Neuronal stem cell (in vitro differentiated cells): ENCODE data around the gene TRAPPC5.

Experiments
- DNase-seq: peaks from one replicate; pipeline ENCODE4 v3.0.0-alpha.2; 2013; ENCODE audit warnings: low spot score
- H2AFZ ChIP-seq: one replicate; pipeline ENCODE4 v1.6.1; 2013; ENCODE audit warnings: mild to moderate bottlenecking, low read length, inconsistent platforms
- H2AK5ac ChIP-seq: 2 replicates; pipeline ENCODE4 v1.6.1; 2013; ENCODE audit warnings: low read depth, mild to moderate bottlenecking, inconsistent platforms, low read length, moderate library complexity, mixed read lengths
- H2BK120ac ChIP-seq: 2 replicates; pipeline ENCODE4 v1.6.1; 2013; ENCODE audit warnings: low read depth, mild to moderate bottlenecking, inconsistent platforms, low read length, moderate library complexity, mixed read lengths
- H2BK12ac ChIP-seq: one replicate; pipeline ENCODE4 v1.6.1; 2013; ENCODE audit warnings: low read length, inconsistent platforms
- H2BK15ac ChIP-seq: 2 replicates; pipeline ENCODE4 v1.6.1; 2013; ENCODE audit warnings: mild to moderate bottlenecking, low read length, inconsistent platforms, mixed read lengths
- H2BK5ac ChIP-seq: one replicate; pipeline ENCODE4 v1.6.1; 2013; ENCODE audit warnings: inconsistent platforms, mild to moderate bottlenecking, low read length, moderate library complexity
- H3K14ac ChIP-seq: one replicate; pipeline ENCODE4 v1.6.1; 2013; ENCODE audit warnings: low read length, inconsistent platforms
- H3K18ac ChIP-seq: 2 replicates; pipeline ENCODE4 v1.6.1; 2013; ENCODE audit warnings: low read length, inconsistent platforms
- H3K23ac ChIP-seq: 2 replicates; pipeline ENCODE4 v1.6.1; 2013; ENCODE audit warnings: low read depth, mild to moderate bottlenecking, mixed read lengths, low read length, inconsistent platforms; ENCODE audit not compliant: poor library complexity
- H3K27ac ChIP-seq: replicated peaks from 3 replicates; pipeline ENCODE4 v1.5.1; 2013; ENCODE audit warnings: low read length, inconsistent platforms
- H3K27me3 ChIP-seq, 3 experiments: 2 replicates each; pipeline ENCODE4 v1.6.1; 2013; ENCODE audit warnings: low read length in 3 of 3, mild to moderate bottlenecking in 2 of 3, inconsistent platforms in 1 of 3, low read depth in 1 of 3, mixed read lengths in 1 of 3, moderate library complexity in 1 of 3; ENCODE audit not compliant: control insufficient read depth in 3 of 3, insufficient read depth in 3 of 3
- H3K36me3 ChIP-seq, 2 donors: replicated peaks in 1 of 2; 2 replicates each; pipeline ENCODE4 v1.6.1; 2013; ENCODE audit warnings: low read length in 2 of 2; ENCODE audit not compliant: control insufficient read depth in 2 of 2, insufficient read depth in 2 of 2
- H3K4ac ChIP-seq: 2 replicates; pipeline ENCODE4 v1.6.1; 2013; ENCODE audit warnings: inconsistent platforms, mild to moderate bottlenecking, low read length, moderate library complexity
- H3K4me1 ChIP-seq, 2 donors: 1 replicate in 1 of 2; 2 replicates in 1 of 2; pipeline ENCODE4 v1.6.1; 2013; ENCODE audit warnings: low read length in 2 of 2, low read depth in 1 of 2; ENCODE audit not compliant: control insufficient read depth in 2 of 2, insufficient read depth in 1 of 2
- H3K4me2 ChIP-seq: one replicate; pipeline ENCODE4 v1.6.1; 2013; ENCODE audit warnings: mild to moderate bottlenecking, low read length, inconsistent platforms; ENCODE audit not compliant: insufficient read depth, poor library complexity, severe bottlenecking
- H3K4me3 ChIP-seq, 2 donors: 2 replicates each; pipeline ENCODE4 v1.5.1; 2013; ENCODE audit warnings: low read length in 2 of 2, mild to moderate bottlenecking in 2 of 2, inconsistent platforms in 1 of 2, moderate library complexity in 1 of 2
- H3K79me1 ChIP-seq: one replicate; pipeline ENCODE4 v1.6.1; 2013; ENCODE audit warnings: low read depth, mild to moderate bottlenecking, inconsistent platforms, low read length, moderate library complexity
- H3K9ac ChIP-seq: one replicate; pipeline ENCODE4 v1.6.1; 2013; ENCODE audit warnings: mild to moderate bottlenecking, low read depth, low read length, inconsistent platforms; ENCODE audit not compliant: poor library complexity
- H3K9me3 ChIP-seq, 2 donors: replicated peaks in 1 of 2; 2 replicates each; pipeline versions ENCODE3 to v1.6.1; 2013; ENCODE audit warnings: low read length in 2 of 2, mild to moderate bottlenecking in 2 of 2, inconsistent platforms in 1 of 2, low read depth in 1 of 2, mixed read lengths in 1 of 2, moderate library complexity in 1 of 2; ENCODE audit not compliant: control insufficient read depth in 2 of 2, insufficient read depth in 1 of 2
- H4K8ac ChIP-seq: one replicate; pipeline ENCODE4 v1.6.1; 2013; ENCODE audit warnings: low read depth, mild to moderate bottlenecking, inconsistent platforms, low read length, moderate library complexity
- H4K91ac ChIP-seq: one replicate; pipeline ENCODE4 v1.6.1; 2013; ENCODE audit warnings: low read length, low read depth, mild to moderate bottlenecking, inconsistent platforms; ENCODE audit not compliant: poor library complexity
- WGBS, 2 donors: extraction: QIAGEN DNeasy Blood & Tissue Kit; methylation state at CpG; one replicate each; pipeline ENCODE4 v1.1.7; 2013; ENCODE audit warnings: missing lambda C conversion rate in 2 of 2, mixed read lengths in 1 of 2; ENCODE audit not compliant: insufficient read length in 2 of 2, insufficient replicate concordance in 1 of 2; ENCODE audit errors: extremely low coverage in 2 of 2; 5-methylcytosine and 5-hydroxymethylcytosine counted together

Gene TRAPPC5

DNA sequence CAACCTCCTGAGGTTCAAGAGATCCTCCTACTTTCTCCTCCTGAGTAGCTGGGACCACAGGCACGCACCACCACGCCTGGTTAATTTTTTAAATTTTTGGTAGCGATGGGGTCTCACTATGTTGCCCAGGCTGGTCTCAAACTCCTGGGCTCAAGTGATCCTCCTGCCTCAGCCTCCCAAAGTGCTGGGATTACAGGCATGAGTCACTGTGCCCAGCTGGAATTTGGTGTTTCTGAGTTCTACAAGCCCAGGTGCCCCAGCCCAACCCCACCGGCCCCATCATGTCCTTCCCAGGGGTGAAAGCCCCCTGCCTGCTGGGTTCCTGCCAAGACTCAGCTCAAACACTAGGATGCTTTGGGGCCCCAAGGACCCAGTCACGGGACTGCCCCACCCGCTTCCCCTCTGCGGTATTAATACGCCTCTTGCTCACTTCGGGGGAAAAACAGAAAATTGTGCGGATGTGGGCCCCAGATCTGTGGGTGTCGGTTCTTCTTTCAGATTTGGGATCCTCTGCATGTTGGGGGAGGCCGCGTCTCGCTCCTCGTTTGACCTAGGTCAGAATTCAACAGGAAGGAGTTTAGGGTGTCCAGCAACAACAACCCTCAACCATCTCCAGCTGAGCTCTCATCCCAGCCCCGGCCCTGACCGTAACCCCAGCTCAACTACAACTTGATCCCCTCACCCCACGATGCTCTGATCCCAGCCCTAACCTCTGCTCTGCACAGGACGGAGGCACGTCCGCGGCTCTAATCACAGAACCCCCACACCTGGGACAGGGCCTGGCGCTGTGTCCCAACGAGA is 25.0 kb downstream of the TRAPPC5 start:
- Histone ChIP-seq H3K9me3 (no peaks in the 10 kb centered on the region), H3K14ac (no peak overlapping the region), H3K79me1 (peaks cover 3% of the 10 kb centered on the region), H3K23ac (peak overlapping the region; percentile 75), H3K4ac (no peak overlapping the region), H3K36me3 (no peaks in the 10 kb centered on the region), H2BK15ac (no peak overlapping the region), H2AFZ (peak overlapping the region; percentile 7), H2BK12ac (no peak overlapping the region), H4K8ac (no peak overlapping the region), H3K27me3 (peaks cover 0 to 8% (median 2%) of the 10 kb centered on the region in 3 experiments), H3K4me1 (no peaks in the 10 kb centered on the region), H4K91ac (no peak overlapping the region), H3K18ac (no peak overlapping the region), H2BK120ac (peak overlapping the region; percentile 4), H3K27ac (no peak overlapping the region), H2AK5ac (peak overlapping the region; percentile 42), H3K4me2 (no peak overlapping the region), H3K4me3 (no peak overlapping the region), H3K9ac (no peak overlapping the region), H2BK5ac (no peak overlapping the region)
- no CpG with 5 or more reads among the region's 24 CpGs for WGBS, 2 donors
- no peak for DNase-seq

- Histone ChIP-seq H2BK12ac (no peak overlapping the region), H3K4me1 (no peaks in the 10 kb centered on the region), H4K8ac (no peak overlapping the region), H3K4me3 (peak overlapping the region in 1 of 2 donors; percentile 44), H2BK15ac (no peak overlapping the region), H3K18ac (peak overlapping the region; percentile 29), H3K36me3 (no peaks in the 10 kb centered on the region), H3K14ac (no peak overlapping the region), H2AFZ (no peak overlapping the region), H2BK120ac (peak overlapping the region; percentile 4), H3K9ac (no peak overlapping the region), H3K27me3 (peaks cover 0 to 6% (median 2%) of the 10 kb centered on the region in 3 experiments), H3K9me3 (no peaks in the 10 kb centered on the region), H2AK5ac (peak overlapping the region; percentile 57), H2BK5ac (peak overlapping the region; percentile 66), H4K91ac (no peak overlapping the region), H3K27ac (no peak overlapping the region), H3K79me1 (peaks cover 3% of the 10 kb centered on the region), H3K4ac (no peak overlapping the region), H3K23ac (no peak overlapping the region), H3K4me2 (no peak overlapping the region)
- DNase-seq, result no peak
- no CpG with 5 or more reads among the region's 14 CpGs for WGBS, 2 donors
Observed at GRCh38 chr19:7706188-7706954, 25.7 kb downstream of the TRAPPC5 start.

DNA sequence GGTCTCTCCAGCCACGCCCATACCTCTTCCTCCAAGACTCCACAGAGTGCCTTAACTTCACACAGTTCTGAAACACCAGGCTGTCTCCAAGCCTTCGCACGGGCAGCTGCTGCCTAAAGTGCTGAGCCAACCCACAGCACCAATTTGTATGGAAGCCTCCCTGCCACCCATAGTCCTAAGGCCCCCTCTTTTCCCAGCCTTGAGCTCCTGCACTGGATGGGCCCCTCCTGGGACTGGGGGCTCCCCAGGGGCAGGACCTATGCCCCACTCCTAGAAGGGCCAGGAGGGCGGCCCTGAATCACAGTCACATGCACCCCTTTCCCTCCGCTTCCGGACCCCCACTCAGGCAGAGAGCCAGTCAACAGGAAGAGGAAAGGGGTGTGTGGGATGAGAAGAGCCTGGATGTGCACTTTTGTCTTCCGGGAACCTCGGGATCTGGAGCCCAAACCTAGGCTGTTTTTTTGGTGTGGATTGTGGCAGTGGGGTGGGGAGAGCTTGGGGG is 26.4 kb downstream of the TRAPPC5 start:
- peak overlapping the region; percentile 4 for H2BK120ac ChIP-seq
- H2AK5ac ChIP-seq, result peak overlapping the region; percentile 57
- no peak overlapping the region for H4K91ac ChIP-seq
- H3K4me2 ChIP-seq, result no peak overlapping the region
- H3K27me3 ChIP-seq, result peaks cover 0 to 4% (median 2%) of the 10 kb centered on the region in 3 experiments
- no peak overlapping the region for H3K9ac ChIP-seq
- H3K4me1 ChIP-seq, result no peaks in the 10 kb centered on the region
- H3K23ac ChIP-seq, result no peak overlapping the region
- H2AFZ ChIP-seq, result no peak overlapping the region
- H3K4me3 ChIP-seq, result peak overlapping the region in 1 of 2 donors; percentile 44
- WGBS, 2 donors, result no CpG with 5 or more reads among the region's 8 CpGs
- no peaks in the 10 kb centered on the region for H3K36me3 ChIP-seq
- no peak overlapping the region for H2BK12ac ChIP-seq
- no peak overlapping the region for H2BK15ac ChIP-seq
- H4K8ac ChIP-seq, result no peak overlapping the region
- no peaks in the 10 kb centered on the region for H3K9me3 ChIP-seq
- peaks cover 3% of the 10 kb centered on the region for H3K79me1 ChIP-seq
- no peak overlapping the region for H3K27ac ChIP-seq
- no peak for DNase-seq
- peak overlapping the region; percentile 66 for H2BK5ac ChIP-seq
- H3K18ac ChIP-seq, result peak overlapping the region; percentile 29
- H3K4ac ChIP-seq, result no peak overlapping the region
- H3K14ac ChIP-seq, result no peak overlapping the region

DNA sequence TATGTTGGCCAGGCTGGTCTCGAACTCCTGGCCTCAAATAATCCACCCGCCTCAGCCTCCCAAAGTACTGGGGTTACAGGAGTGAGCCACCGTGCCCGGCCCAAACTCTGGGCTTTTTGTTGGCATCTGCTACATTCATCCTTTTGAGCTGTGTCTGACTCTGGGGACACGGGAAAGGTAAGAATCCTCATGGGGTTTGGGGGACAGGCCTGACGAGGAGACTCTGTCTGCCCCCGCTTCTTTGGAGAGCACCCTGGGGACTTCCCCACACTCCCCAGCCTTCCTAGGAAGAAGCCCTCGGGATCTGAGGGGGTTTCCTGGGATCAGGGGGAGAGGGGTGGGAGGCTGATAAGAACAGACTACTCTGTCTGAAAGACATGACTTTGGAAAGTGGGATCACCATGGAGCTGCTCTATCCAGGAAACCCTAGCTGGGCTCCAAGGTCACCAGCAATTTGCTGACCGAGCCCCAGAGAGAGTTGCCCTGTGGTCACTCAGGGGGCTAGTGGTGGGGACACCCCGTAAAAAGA is 29.4 kb downstream of the TRAPPC5 start:
- Histone ChIP-seq H3K14ac (no peak overlapping the region), H2AK5ac (no peak overlapping the region), H2BK15ac (no peak overlapping the region), H3K27ac (no peak overlapping the region), H2BK12ac (no peak overlapping the region), H3K4ac (no peak overlapping the region), H4K91ac (no peak overlapping the region), H3K18ac (no peak overlapping the region), H2AFZ (no peak overlapping the region), H3K79me1 (no peaks in the 10 kb centered on the region), H3K9ac (no peak overlapping the region), H4K8ac (no peak overlapping the region), H3K4me2 (no peak overlapping the region), H2BK120ac (no peak overlapping the region), H3K4me3 (no peak overlapping the region), H2BK5ac (no peak overlapping the region), H3K27me3 (no peaks in the 10 kb centered on the region), H3K23ac (no peak overlapping the region), H3K36me3 (no peaks in the 10 kb centered on the region), H3K4me1 (no peaks in the 10 kb centered on the region), H3K9me3 (no peaks in the 10 kb centered on the region)
- no CpG with 5 or more reads among the region's 10 CpGs for WGBS, 2 donors
- DNase-seq, result no peak
